ENCODE measurements around the gene TEPSIN.

TEPSIN gene

GRCh38 chr17:81285179-81285878 lies 46.5 kb upstream of the TEPSIN start:
- TF ChIP-seq ZFP3 (CRISPR knock-in tag; IDR thresholded peaks at IDR 0.05) (no peak), CREB5 (CRISPR knock-in tag; IDR thresholded peaks at IDR 0.05; ENCODE audit: low read depth) (no peak), PPARA (CRISPR knock-in tag; IDR thresholded peaks at IDR 0.05; ENCODE audit: borderline replicate concordance) (no peak), TSHZ2 (CRISPR knock-in tag; IDR thresholded peaks at IDR 0.05) (no peak), ESRRG (CRISPR knock-in tag; IDR thresholded peaks at IDR 0.05) (no peak)
- TF ChIP-seq, protein P1, sequence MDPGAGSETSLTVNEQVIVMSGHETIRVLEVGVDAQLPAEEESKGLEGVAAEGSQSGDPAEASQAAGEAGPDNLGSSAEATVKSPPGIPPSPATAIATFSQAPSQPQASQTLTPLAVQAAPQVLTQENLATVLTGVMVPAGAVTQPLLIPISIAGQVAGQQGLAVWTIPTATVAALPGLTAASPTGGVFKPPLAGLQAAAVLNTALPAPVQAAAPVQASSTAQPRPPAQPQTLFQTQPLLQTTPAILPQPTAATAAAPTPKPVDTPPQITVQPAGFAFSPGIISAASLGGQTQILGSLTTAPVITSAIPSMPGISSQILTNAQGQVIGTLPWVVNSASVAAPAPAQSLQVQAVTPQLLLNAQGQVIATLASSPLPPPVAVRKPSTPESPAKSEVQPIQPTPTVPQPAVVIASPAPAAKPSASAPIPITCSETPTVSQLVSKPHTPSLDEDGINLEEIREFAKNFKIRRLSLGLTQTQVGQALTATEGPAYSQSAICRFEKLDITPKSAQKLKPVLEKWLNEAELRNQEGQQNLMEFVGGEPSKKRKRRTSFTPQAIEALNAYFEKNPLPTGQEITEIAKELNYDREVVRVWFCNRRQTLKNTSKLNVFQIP (CRISPR knock-in tag; IDR thresholded peaks at IDR 0.05; ENCODE audit: borderline replicate concordance, low read depth): no peak
- no peak for ATAC-seq

GRCh38 chr17:81282876-81283275 lies 44.0 kb upstream of the TEPSIN start:
- TF ChIP-seq BACH2 (CRISPR knock-in tag; IDR thresholded peaks at IDR 0.05; ENCODE audit: borderline replicate concordance) (no peak), PPARA (CRISPR knock-in tag; IDR thresholded peaks at IDR 0.05; ENCODE audit: borderline replicate concordance) (no peak), CSRNP3 (CRISPR knock-in tag; IDR thresholded peaks at IDR 0.05) (no peak), ZNF8 (CRISPR knock-in tag; IDR thresholded peaks at IDR 0.05) (no peak), ESRRG (CRISPR knock-in tag; IDR thresholded peaks at IDR 0.05) (no peak), TOX (CRISPR knock-in tag; IDR thresholded peaks at IDR 0.05; ENCODE audit: borderline replicate concordance) (no peak), TCF4 (CRISPR knock-in tag; IDR thresholded peaks at IDR 0.05; ENCODE audit: borderline replicate concordance) (no peak), PATZ1 (CRISPR knock-in tag; IDR thresholded peaks at IDR 0.05; ENCODE audit: borderline replicate concordance) (no peak), ZNF565 (CRISPR knock-in tag; conservative IDR thresholded peaks at IDR 0.05; ENCODE audit: low read depth) (no peak), RARB (CRISPR knock-in tag; IDR thresholded peaks at IDR 0.05) (no peak), TSHZ2 (CRISPR knock-in tag; IDR thresholded peaks at IDR 0.05) (no peak), GLIS3 (CRISPR knock-in tag; IDR thresholded peaks at IDR 0.05) (no peak), ZFP30 (CRISPR knock-in tag; IDR thresholded peaks at IDR 0.05) (no peak), CSDC2 (CRISPR knock-in tag; IDR thresholded peaks at IDR 0.05) (no peak), CREB5 (CRISPR knock-in tag; IDR thresholded peaks at IDR 0.05; ENCODE audit: low read depth) (no peak), ZFP3 (CRISPR knock-in tag; IDR thresholded peaks at IDR 0.05) (no peak)
- no peak for ATAC-seq

Measured in SK-N-SH treated with all-trans-retinoic acid at 6 μM for 48 hours (cell line).